ENCODE measurements around the gene USP38.

DNA sequence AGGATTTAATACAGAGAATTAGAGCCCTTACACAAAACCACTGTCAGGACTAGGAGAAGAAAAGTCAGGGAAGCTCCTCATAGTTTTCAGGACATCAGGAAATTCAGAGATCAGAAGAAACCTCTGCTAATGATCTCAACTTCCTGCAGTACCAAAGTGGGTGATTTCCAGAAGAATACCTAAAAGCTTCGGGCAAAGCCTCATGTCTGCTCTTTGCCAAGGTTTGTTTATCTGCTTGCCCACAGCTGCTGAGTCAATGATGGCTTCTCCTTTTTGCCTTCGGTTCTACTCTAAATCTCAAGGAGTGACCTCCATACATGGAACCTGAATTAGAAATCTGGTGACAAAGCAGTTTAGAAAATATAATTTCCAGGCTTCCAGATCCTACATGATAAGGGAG, 68.4 kb downstream of the USP38 start:
- TF ChIP-seq, protein P1, sequence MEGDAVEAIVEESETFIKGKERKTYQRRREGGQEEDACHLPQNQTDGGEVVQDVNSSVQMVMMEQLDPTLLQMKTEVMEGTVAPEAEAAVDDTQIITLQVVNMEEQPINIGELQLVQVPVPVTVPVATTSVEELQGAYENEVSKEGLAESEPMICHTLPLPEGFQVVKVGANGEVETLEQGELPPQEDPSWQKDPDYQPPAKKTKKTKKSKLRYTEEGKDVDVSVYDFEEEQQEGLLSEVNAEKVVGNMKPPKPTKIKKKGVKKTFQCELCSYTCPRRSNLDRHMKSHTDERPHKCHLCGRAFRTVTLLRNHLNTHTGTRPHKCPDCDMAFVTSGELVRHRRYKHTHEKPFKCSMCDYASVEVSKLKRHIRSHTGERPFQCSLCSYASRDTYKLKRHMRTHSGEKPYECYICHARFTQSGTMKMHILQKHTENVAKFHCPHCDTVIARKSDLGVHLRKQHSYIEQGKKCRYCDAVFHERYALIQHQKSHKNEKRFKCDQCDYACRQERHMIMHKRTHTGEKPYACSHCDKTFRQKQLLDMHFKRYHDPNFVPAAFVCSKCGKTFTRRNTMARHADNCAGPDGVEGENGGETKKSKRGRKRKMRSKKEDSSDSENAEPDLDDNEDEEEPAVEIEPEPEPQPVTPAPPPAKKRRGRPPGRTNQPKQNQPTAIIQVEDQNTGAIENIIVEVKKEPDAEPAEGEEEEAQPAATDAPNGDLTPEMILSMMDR (IDR thresholded peaks at IDR 0.05): no peak
- TF ChIP-seq POLR2A (IDR thresholded peaks at IDR 0.05): no peak
